ENCODE data around the gene TBL1X.

Gene TBL1X

GRCh38 chrX:9542761-9543111, 77.9 kb downstream of the TBL1X start:
- no peak overlapping the region for H3K9ac ChIP-seq (ENCODE audit: low read depth, low read length)
- no peaks in the 10 kb centered on the region for H3K9me3 ChIP-seq (ENCODE audit: control insufficient read depth, insufficient read depth, low read length)
- no peaks in the 10 kb centered on the region for H3K36me3 ChIP-seq (ENCODE audit: insufficient read depth, low read length)
- H3K4me1 ChIP-seq (ENCODE audit: insufficient read depth, low read length), result no peaks in the 10 kb centered on the region; the same call in 1 of the 2 replicates

GRCh38 chrX:9555354-9555753, 90.5 kb downstream of the TBL1X start:
- no peaks in the 10 kb centered on the region for H3K4me1 ChIP-seq (ENCODE audit: insufficient read depth, low read length)
- H3K9me3 ChIP-seq (ENCODE audit: control insufficient read depth, insufficient read depth, low read length), result no peaks in the 10 kb centered on the region; the same call in 1 of the 2 replicates
- no peaks in the 10 kb centered on the region for H3K36me3 ChIP-seq (ENCODE audit: insufficient read depth, low read length)
- no peak overlapping the region for H3K9ac ChIP-seq (ENCODE audit: low read depth, low read length)

- Histone ChIP-seq H3K9ac (ENCODE audit: low read depth, low read length) (no peak overlapping the region), H3K36me3 (ENCODE audit: insufficient read depth, low read length) (no peaks in the 10 kb centered on the region), H3K4me1 (ENCODE audit: insufficient read depth, low read length) (no peaks in the 10 kb centered on the region), H3K9me3 (ENCODE audit: control insufficient read depth, insufficient read depth, low read length) (no peaks in the 10 kb centered on the region; the same call in 1 of the 2 replicates)
Measured at GRCh38 chrX:9557091-9557490, 92.2 kb downstream of the TBL1X start.

- Histone ChIP-seq H3K9me3 (ENCODE audit: control insufficient read depth, insufficient read depth, low read length) (no peaks in the 10 kb centered on the region; the same call in 1 of the 2 replicates), H3K36me3 (ENCODE audit: insufficient read depth, low read length) (no peaks in the 10 kb centered on the region), H3K9ac (ENCODE audit: low read depth, low read length) (no peak overlapping the region), H3K4me1 (ENCODE audit: insufficient read depth, low read length) (no peaks in the 10 kb centered on the region)
Measured at GRCh38 chrX:9557521-9557920, 92.7 kb downstream of the TBL1X start.

- H3K36me3 ChIP-seq (ENCODE audit: insufficient read depth, low read length), result no peaks in the 10 kb centered on the region
- no peaks in the 10 kb centered on the region for H3K9me3 ChIP-seq (ENCODE audit: control insufficient read depth, insufficient read depth, low read length)
- no peak overlapping the region for H3K9ac ChIP-seq (ENCODE audit: low read depth, low read length)
- H3K4me1 ChIP-seq (ENCODE audit: insufficient read depth, low read length), result no peaks in the 10 kb centered on the region
Measured at GRCh38 chrX:9558615-9559014, 93.8 kb downstream of the TBL1X start.

GRCh38 chrX:9560219-9560618, 95.4 kb downstream of the TBL1X start:
- no peaks in the 10 kb centered on the region for H3K9me3 ChIP-seq (ENCODE audit: control insufficient read depth, insufficient read depth, low read length)

GRCh38 chrX:9561199-9561598, 96.3 kb downstream of the TBL1X start:
- H3K9me3 ChIP-seq (ENCODE audit: control insufficient read depth, insufficient read depth, low read length), result no peaks in the 10 kb centered on the region
- H3K36me3 ChIP-seq (ENCODE audit: insufficient read depth, low read length), result no peaks in the 10 kb centered on the region
- no peaks in the 10 kb centered on the region for H3K4me1 ChIP-seq (ENCODE audit: insufficient read depth, low read length)
- H3K9ac ChIP-seq (ENCODE audit: low read depth, low read length), result no peak overlapping the region

More at GRCh38 chrX:9560219-9560618, 95.4 kb downstream of the TBL1X start:
- H3K4me1 ChIP-seq (ENCODE audit: insufficient read depth, low read length), result no peaks in the 10 kb centered on the region
- H3K36me3 ChIP-seq (ENCODE audit: insufficient read depth, low read length), result no peaks in the 10 kb centered on the region
- H3K9ac ChIP-seq (ENCODE audit: low read depth, low read length), result no peak overlapping the region

- no peak overlapping the region for H3K9ac ChIP-seq (ENCODE audit: low read depth, low read length)
- no peaks in the 10 kb centered on the region for H3K4me1 ChIP-seq (ENCODE audit: insufficient read depth, low read length)
- H3K36me3 ChIP-seq (ENCODE audit: insufficient read depth, low read length), result no peaks in the 10 kb centered on the region
- no peaks in the 10 kb centered on the region for H3K9me3 ChIP-seq (ENCODE audit: control insufficient read depth, insufficient read depth, low read length)
Measured at GRCh38 chrX:9562851-9563250, 98.0 kb downstream of the TBL1X start.

GRCh38 chrX:9566150-9566621, 101.3 kb downstream of the TBL1X start:
- no peaks in the 10 kb centered on the region for H3K9me3 ChIP-seq (ENCODE audit: control insufficient read depth, insufficient read depth, low read length)
- H3K9ac ChIP-seq (ENCODE audit: low read depth, low read length), result no peak overlapping the region
- no peaks in the 10 kb centered on the region for H3K4me1 ChIP-seq (ENCODE audit: insufficient read depth, low read length)
- H3K36me3 ChIP-seq (ENCODE audit: insufficient read depth, low read length), result no peaks in the 10 kb centered on the region

GRCh38 chrX:9569876-9570301, 105.0 kb downstream of the TBL1X start:
- peaks cover 15% of the 10 kb centered on the region for H3K4me1 ChIP-seq (ENCODE audit: insufficient read depth, low read length)

GRCh38 chrX:9573282-9574106, 108.6 kb downstream of the TBL1X start:
- H3K4me1 ChIP-seq (ENCODE audit: insufficient read depth, low read length), result peaks cover 15% of the 10 kb centered on the region
- no peaks in the 10 kb centered on the region for H3K36me3 ChIP-seq (ENCODE audit: insufficient read depth, low read length)
- H3K9ac ChIP-seq (ENCODE audit: low read depth, low read length), result no peak overlapping the region
- H3K9me3 ChIP-seq (ENCODE audit: control insufficient read depth, insufficient read depth, low read length), result no peaks in the 10 kb centered on the region; the same call in 1 of the 2 replicates

More at GRCh38 chrX:9569876-9570301, 105.0 kb downstream of the TBL1X start:
- no peaks in the 10 kb centered on the region for H3K36me3 ChIP-seq (ENCODE audit: insufficient read depth, low read length)
- no peaks in the 10 kb centered on the region for H3K9me3 ChIP-seq (ENCODE audit: control insufficient read depth, insufficient read depth, low read length)
- no peak overlapping the region for H3K9ac ChIP-seq (ENCODE audit: low read depth, low read length)

GRCh38 chrX:9576059-9576458, 111.2 kb downstream of the TBL1X start:
- peaks cover 15% of the 10 kb centered on the region for H3K4me1 ChIP-seq (ENCODE audit: insufficient read depth, low read length)
- H3K9me3 ChIP-seq (ENCODE audit: control insufficient read depth, insufficient read depth, low read length), result no peaks in the 10 kb centered on the region; the same call in 1 of the 2 replicates
- no peaks in the 10 kb centered on the region for H3K36me3 ChIP-seq (ENCODE audit: insufficient read depth, low read length)
- no peak overlapping the region for H3K9ac ChIP-seq (ENCODE audit: low read depth, low read length)

- Histone ChIP-seq H3K36me3 (ENCODE audit: insufficient read depth, low read length) (no peaks in the 10 kb centered on the region), H3K9ac (ENCODE audit: low read depth, low read length) (no peak overlapping the region), H3K4me1 (ENCODE audit: insufficient read depth, low read length) (peaks cover 8% of the 10 kb centered on the region), H3K9me3 (ENCODE audit: control insufficient read depth, insufficient read depth, low read length) (no peaks in the 10 kb centered on the region; the same call in 1 of the 2 replicates)
Measured at GRCh38 chrX:9577555-9577954, 112.7 kb downstream of the TBL1X start.

GRCh38 chrX:9578083-9578779, 113.4 kb downstream of the TBL1X start:
- Histone ChIP-seq H3K9ac (ENCODE audit: low read depth, low read length) (no peak overlapping the region), H3K4me1 (ENCODE audit: insufficient read depth, low read length) (peaks cover 6% of the 10 kb centered on the region), H3K36me3 (ENCODE audit: insufficient read depth, low read length) (no peaks in the 10 kb centered on the region), H3K9me3 (ENCODE audit: control insufficient read depth, insufficient read depth, low read length) (no peaks in the 10 kb centered on the region; the same call in 1 of the 2 replicates)
